SK-N-SH treated with all-trans-retinoic acid at 6 μM for 48 hours (cell line): ENCODE results near the gene WASL.

Experiments
- ATAC-seq: fragments of 200-7000 bp; cut with Tn5 transposase; 3 replicates; pipeline ENCODE4 v1.9.1; 2020; ENCODE audit warnings: mild to moderate bottlenecking, moderate library complexity
- BACH2 ChIP-seq: fragments of 250-450 bp; sonication (Bioruptor Pico); IDR thresholded peaks from 2 replicates; pipeline ENCODE4 v1.9.0; 2021; ENCODE audit warnings: mild to moderate bottlenecking, borderline replicate concordance
- CSDC2 ChIP-seq: fragments of 250-450 bp; sonication (Bioruptor Pico); IDR thresholded peaks from 2 replicates; pipeline ENCODE4 v1.5.0; 2020; ENCODE audit warnings: mild to moderate bottlenecking, moderate library complexity
- CSRNP3 ChIP-seq: fragments of 250-450 bp; sonication (Bioruptor Pico); IDR thresholded peaks from 2 replicates; pipeline ENCODE4 v1.5.1; 2021; ENCODE audit warnings: mild to moderate bottlenecking, moderate library complexity
- ESRRG ChIP-seq: fragments of 250-450 bp; sonication (Bioruptor Pico); IDR thresholded peaks from 2 replicates; pipeline ENCODE4 v1.6.1; 2021; ENCODE audit warnings: mild to moderate bottlenecking
- GLIS3 ChIP-seq: fragments of 250-450 bp; sonication (Bioruptor Pico); IDR thresholded peaks from 2 replicates; pipeline ENCODE4 v1.5.0; 2020; ENCODE audit warnings: mild to moderate bottlenecking, moderate library complexity
- ISL1 ChIP-seq: fragments of 250-450 bp; sonication (Bioruptor Pico); IDR thresholded peaks from 2 replicates; pipeline ENCODE4 v2.1.2; 2022; ENCODE audit warnings: mild to moderate bottlenecking, moderate library complexity
- PATZ1 ChIP-seq: fragments of 250-450 bp; sonication (Bioruptor Pico); IDR thresholded peaks from 2 replicates; pipeline ENCODE4 v1.8.0; 2020; ENCODE audit warnings: mild to moderate bottlenecking, moderate library complexity, borderline replicate concordance
- PPARA ChIP-seq: fragments of 250-450 bp; sonication (Bioruptor Pico); IDR thresholded peaks from 2 replicates; pipeline ENCODE4 v1.5.0; 2020; ENCODE audit warnings: mild to moderate bottlenecking, borderline replicate concordance
- RARB ChIP-seq: fragments of 250-450 bp; sonication (Bioruptor Pico); IDR thresholded peaks from 2 replicates; pipeline ENCODE4 v1.8.0; 2021; ENCODE audit warnings: mild to moderate bottlenecking, moderate library complexity
- SNAI2 ChIP-seq: fragments of 250-450 bp; sonication (Bioruptor Pico); IDR thresholded peaks from 2 replicates; pipeline ENCODE4 v1.5.0; 2020; ENCODE audit warnings: mild to moderate bottlenecking, moderate library complexity
- TCF4 ChIP-seq: fragments of 250-450 bp; sonication (Bioruptor Pico); IDR thresholded peaks from 2 replicates; pipeline ENCODE4 v1.8.0; 2021; ENCODE audit warnings: mild to moderate bottlenecking, moderate library complexity, borderline replicate concordance
- TOX ChIP-seq: fragments of 250-450 bp; sonication (Bioruptor Pico); IDR thresholded peaks from 2 replicates; pipeline ENCODE4 v1.8.0; 2021; ENCODE audit warnings: mild to moderate bottlenecking, moderate library complexity, borderline replicate concordance
- ZC3H10 ChIP-seq: fragments of 250-450 bp; sonication (Bioruptor Pico); IDR thresholded peaks from 2 replicates; pipeline ENCODE4 v1.5.1; 2021; ENCODE audit warnings: mild to moderate bottlenecking, moderate library complexity
- ZFP3 ChIP-seq: fragments of 250-450 bp; sonication (Bioruptor Pico); IDR thresholded peaks from 2 replicates; pipeline ENCODE4 v1.5.0; 2020; ENCODE audit warnings: mild to moderate bottlenecking, moderate library complexity
- ZFP30 ChIP-seq: fragments of 450-650 bp; formaldehyde crosslinking; IDR thresholded peaks from 2 replicates; pipeline ENCODE4 v1.5.0; 2022; ENCODE audit warnings: mild to moderate bottlenecking, moderate library complexity
- ZNF565 ChIP-seq: fragments of 450-650 bp; formaldehyde crosslinking; conservative IDR thresholded peaks from 2 replicates; pipeline ENCODE4 v1.5.0; 2020; ENCODE audit warnings: low read depth, mild to moderate bottlenecking, moderate library complexity
- ZNF70 ChIP-seq: fragments of 450-650 bp; formaldehyde crosslinking; IDR thresholded peaks from 2 replicates; pipeline ENCODE4 v1.5.0; 2020; ENCODE audit warnings: mild to moderate bottlenecking, moderate library complexity
- ZNF8 ChIP-seq: fragments of 450-650 bp; formaldehyde crosslinking; IDR thresholded peaks from 2 replicates; pipeline ENCODE4 v1.5.0; 2020; ENCODE audit warnings: mild to moderate bottlenecking, moderate library complexity
- TF ChIP-seq, protein P1 (sequence below): fragments of 250-450 bp; sonication (Bioruptor Pico); IDR thresholded peaks from 2 replicates; pipeline ENCODE4 v1.5.0; 2020; ENCODE audit warnings: mild to moderate bottlenecking, moderate library complexity
- TF ChIP-seq, protein P2 (sequence below): fragments of 250-450 bp; sonication (Bioruptor Pico); IDR thresholded peaks from 2 replicates; pipeline ENCODE4 v1.5.1; 2020; ENCODE audit warnings: low read depth, mild to moderate bottlenecking, moderate library complexity
- TF ChIP-seq, protein P3 (sequence below): fragments of 250-450 bp; sonication (Bioruptor Pico); IDR thresholded peaks from 2 replicates; pipeline ENCODE4 v1.8.0; 2021; ENCODE audit warnings: low read depth, mild to moderate bottlenecking, moderate library complexity, borderline replicate concordance

Gene WASL

DNA sequence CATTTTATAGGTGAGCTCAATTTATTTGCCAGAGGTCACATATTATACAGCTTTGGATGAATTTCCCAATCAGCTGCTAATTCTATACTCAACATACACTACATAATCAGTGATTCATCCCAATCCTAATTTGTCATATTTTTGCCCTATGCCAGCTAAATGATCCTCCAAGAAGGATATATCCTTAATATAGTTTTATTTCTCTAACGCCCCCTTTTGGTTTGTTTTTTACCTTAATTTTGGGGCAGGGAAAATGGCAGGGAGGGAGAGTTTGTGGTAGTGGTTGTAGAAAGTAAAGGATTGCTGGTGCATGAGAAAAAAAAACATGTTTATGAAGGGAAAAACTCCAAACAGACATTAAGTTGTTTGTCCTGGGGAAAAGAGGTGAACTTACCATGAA lies 31.9 kb downstream of the WASL start:
- ATAC-seq: no peak
- TF ChIP-seq ZNF70 (CRISPR knock-in tag) (no peak), RARB (no peak), PPARA (CRISPR knock-in tag) (no peak), ZNF8 (CRISPR knock-in tag) (no peak), SNAI2 (CRISPR knock-in tag) (no peak)
- TF ChIP-seq, all 23 proteins: peak for 0

GRCh38 chr7:123715799-123716198 lies 33.0 kb downstream of the WASL start:
- TF ChIP-seq CSDC2 (CRISPR knock-in tag) (no peak), TCF4 (no peak), TOX (CRISPR knock-in tag) (no peak), ESRRG (CRISPR knock-in tag) (no peak), RARB (no peak), PPARA (CRISPR knock-in tag) (no peak), ZFP3 (no peak), ZNF565 (no peak), ZFP30 (CRISPR knock-in tag) (no peak)
- TF ChIP-seq, protein P1, sequence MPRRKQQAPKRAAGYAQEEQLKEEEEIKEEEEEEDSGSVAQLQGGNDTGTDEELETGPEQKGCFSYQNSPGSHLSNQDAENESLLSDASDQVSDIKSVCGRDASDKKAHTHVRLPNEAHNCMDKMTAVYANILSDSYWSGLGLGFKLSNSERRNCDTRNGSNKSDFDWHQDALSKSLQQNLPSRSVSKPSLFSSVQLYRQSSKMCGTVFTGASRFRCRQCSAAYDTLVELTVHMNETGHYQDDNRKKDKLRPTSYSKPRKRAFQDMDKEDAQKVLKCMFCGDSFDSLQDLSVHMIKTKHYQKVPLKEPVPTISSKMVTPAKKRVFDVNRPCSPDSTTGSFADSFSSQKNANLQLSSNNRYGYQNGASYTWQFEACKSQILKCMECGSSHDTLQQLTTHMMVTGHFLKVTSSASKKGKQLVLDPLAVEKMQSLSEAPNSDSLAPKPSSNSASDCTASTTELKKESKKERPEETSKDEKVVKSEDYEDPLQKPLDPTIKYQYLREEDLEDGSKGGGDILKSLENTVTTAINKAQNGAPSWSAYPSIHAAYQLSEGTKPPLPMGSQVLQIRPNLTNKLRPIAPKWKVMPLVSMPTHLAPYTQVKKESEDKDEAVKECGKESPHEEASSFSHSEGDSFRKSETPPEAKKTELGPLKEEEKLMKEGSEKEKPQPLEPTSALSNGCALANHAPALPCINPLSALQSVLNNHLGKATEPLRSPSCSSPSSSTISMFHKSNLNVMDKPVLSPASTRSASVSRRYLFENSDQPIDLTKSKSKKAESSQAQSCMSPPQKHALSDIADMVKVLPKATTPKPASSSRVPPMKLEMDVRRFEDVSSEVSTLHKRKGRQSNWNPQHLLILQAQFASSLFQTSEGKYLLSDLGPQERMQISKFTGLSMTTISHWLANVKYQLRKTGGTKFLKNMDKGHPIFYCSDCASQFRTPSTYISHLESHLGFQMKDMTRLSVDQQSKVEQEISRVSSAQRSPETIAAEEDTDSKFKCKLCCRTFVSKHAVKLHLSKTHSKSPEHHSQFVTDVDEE (CRISPR knock-in tag): no peak
- TF ChIP-seq, protein P2, sequence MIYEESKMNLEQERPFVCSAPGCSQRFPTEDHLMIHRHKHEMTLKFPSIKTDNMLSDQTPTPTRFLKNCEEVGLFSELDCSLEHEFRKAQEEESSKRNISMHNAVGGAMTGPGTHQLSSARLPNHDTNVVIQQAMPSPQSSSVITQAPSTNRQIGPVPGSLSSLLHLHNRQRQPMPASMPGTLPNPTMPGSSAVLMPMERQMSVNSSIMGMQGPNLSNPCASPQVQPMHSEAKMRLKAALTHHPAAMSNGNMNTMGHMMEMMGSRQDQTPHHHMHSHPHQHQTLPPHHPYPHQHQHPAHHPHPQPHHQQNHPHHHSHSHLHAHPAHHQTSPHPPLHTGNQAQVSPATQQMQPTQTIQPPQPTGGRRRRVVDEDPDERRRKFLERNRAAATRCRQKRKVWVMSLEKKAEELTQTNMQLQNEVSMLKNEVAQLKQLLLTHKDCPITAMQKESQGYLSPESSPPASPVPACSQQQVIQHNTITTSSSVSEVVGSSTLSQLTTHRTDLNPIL (CRISPR knock-in tag): no peak

GRCh38 chr7:123715198-123715597 lies 33.6 kb downstream of the WASL start:
- TF ChIP-seq, protein P2 (CRISPR knock-in tag): no peak
- TF ChIP-seq TCF4 (no peak), ZNF8 (CRISPR knock-in tag) (no peak), ZFP30 (CRISPR knock-in tag) (no peak), CSDC2 (CRISPR knock-in tag) (no peak), ZFP3 (no peak), BACH2 (no peak), ISL1 (CRISPR knock-in tag) (no peak), ZC3H10 (CRISPR knock-in tag) (no peak)
- TF ChIP-seq, protein P3, sequence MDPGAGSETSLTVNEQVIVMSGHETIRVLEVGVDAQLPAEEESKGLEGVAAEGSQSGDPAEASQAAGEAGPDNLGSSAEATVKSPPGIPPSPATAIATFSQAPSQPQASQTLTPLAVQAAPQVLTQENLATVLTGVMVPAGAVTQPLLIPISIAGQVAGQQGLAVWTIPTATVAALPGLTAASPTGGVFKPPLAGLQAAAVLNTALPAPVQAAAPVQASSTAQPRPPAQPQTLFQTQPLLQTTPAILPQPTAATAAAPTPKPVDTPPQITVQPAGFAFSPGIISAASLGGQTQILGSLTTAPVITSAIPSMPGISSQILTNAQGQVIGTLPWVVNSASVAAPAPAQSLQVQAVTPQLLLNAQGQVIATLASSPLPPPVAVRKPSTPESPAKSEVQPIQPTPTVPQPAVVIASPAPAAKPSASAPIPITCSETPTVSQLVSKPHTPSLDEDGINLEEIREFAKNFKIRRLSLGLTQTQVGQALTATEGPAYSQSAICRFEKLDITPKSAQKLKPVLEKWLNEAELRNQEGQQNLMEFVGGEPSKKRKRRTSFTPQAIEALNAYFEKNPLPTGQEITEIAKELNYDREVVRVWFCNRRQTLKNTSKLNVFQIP: no peak
- ATAC-seq: 0 out of 3 replicates have a peak, but pooled peaks have one; percentile 8

More at GRCh38 chr7:123715799-123716198, 33.0 kb downstream of the WASL start:
- no peak for ATAC-seq

DNA sequence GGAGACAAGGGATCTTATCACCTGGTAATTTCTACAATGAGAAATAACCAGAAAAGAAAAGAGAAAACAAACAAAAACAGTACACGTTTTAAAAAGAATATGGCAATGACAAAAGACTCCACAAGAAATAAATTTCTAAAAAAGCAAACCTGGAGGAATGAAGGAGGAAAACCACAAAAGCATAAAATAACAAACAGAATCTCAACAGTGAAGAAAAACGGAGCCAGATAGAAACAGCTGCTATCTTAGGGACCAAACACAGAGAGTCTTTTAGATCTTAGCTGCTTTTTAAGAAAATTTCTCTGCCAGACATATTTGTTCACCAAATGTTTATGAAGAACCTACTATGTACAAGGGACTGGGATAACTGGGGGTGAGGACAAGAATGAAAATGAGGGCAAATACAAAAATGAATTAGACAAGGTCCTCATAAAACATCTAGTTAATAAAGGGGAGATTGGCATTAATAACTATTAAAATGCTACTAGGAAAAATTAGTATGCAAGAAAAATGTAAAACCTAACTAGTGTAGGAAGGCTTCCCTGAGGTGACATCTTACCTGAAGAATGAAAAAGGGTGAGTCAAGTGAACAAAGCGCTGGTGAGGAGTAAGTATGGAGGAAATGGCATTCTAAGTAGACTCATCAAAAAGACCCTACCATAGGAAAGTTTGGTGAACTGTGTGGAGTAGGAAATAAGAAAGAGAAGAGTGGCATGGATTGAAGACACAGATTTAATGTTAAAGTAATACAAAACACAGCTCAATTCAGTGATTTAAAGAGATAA lies 34.3 kb downstream of the WASL start:
- no peak for TF ChIP-seq GLIS3 (CRISPR knock-in tag)
- TF ChIP-seq CSDC2 (CRISPR knock-in tag): no peak
- no peak for TF ChIP-seq TCF4
- TF ChIP-seq, protein P1 (CRISPR knock-in tag): no peak
- no peak for TF ChIP-seq ISL1 (CRISPR knock-in tag)
- TF ChIP-seq CSRNP3 (CRISPR knock-in tag): no peak
- TF ChIP-seq TOX (CRISPR knock-in tag): no peak
- TF ChIP-seq ZNF8 (CRISPR knock-in tag): no peak
- TF ChIP-seq ZNF70 (CRISPR knock-in tag): no peak
- TF ChIP-seq BACH2: no peak
- TF ChIP-seq ZNF565: no peak
- no peak for TF ChIP-seq RARB
- no peak for TF ChIP-seq SNAI2 (CRISPR knock-in tag)
- TF ChIP-seq ESRRG (CRISPR knock-in tag): no peak
- TF ChIP-seq PATZ1: no peak
- ATAC-seq: no peak
